CD1c-positive myeloid dendritic cell (primary cell): ENCODE results near the gene ARF6.
"Not testable (repeated sequence)": the region's sequence is repeated elsewhere in the genome, so short reads cannot be mapped to it uniquely, and the experiment has no call there.

ENCODE experiments used
- DNase-seq: peaks from one replicate; pipeline ENCODE4 v3.0.0-alpha.2; 2016; ENCODE audit errors: extremely low spot score

Gene ARF6

DNA sequence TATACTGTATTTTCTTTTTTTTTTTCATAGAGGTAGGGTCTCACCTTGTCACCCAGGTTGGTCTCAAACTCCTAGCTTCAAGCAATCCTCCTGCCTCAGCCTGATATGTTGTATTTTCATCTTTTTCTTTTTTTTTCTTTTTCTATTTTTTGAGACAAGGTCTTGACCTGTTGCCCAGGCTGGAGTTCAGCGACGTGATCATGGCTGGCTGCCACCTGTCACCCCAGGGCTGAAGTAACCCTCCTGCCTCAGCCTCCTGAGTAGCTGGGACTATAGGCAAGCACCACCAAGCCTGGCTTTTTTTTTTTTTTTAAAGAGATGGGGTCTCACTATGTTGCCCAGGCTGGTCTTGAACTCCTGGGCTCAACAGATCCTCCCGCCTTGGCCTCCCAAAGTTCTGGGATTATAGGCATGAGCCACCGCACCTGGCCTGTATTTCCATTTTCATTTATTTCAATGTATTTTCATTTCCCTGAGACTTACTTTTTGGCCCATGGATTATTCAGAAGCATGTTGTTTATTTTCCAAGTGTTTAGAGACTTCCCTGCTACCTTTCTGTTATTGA, 16.2 kb upstream of the ARF6 start:
- DNase-seq = no peak

DNA sequence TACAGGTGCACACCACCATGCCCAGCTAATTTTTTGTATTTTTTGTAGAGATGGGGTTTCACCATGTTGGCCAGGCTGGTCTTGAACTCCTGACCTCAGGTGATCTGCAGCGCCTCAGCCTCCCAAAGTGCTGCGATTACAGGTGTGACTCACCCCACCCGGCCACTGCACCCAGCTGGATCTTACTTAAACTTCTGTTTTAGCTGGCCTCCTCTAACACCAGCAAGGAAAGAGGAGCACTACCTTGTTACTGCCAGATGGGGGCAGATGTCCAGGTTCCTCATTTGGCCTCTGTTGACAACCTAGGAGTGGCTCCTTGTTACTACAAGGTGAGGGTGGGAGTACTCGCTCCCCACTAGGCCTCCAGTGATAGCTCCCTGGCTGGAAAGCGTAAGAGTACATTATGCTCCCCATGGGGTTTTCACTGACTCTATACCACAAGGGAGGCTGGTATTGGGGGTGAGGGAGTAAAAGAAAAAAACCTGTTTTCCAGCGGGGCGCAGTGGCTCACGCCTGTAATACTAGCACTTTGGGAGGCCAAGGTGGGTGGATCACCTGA, 13.2 kb upstream of the ARF6 start:
- DNase-seq = peak; percentile 83

DNA sequence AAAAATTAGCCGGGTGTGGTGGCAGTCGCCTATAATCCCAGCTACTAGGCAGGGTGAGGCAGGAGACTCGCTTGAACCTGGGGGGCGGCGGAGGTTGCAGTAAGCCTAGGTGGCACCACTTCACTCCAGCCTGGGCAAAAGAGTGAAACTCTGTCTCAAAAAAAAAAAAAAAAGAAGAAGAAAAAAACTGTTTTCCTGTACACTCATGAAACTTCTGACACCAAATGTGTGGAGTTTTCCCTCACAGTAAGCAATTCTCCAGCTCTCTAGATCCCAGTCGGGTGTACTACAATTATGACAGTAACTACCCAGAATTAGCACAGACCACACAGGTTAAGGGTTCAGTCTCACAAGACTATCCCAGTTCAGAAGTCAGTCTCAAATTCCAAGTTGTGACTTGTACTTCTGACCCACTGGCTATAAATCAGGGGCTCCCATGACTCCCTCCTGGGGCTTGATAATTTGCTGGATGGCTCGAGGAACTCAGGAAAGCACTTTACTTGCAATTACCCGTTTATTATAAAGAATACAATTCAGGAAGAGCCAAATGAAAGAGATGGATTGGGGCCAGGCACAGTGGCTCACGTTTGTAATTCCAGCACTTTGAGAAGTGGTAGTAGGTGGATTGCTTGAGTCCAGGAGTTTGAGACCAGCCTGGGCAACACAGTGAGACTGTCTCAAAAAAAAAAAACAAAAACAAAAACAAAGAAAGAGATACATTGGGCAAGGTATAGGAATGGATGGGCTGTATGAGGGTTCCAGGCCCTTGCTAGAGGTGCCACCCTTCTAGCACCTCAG, 12.4 kb upstream of the ARF6 start:
- DNase-seq = peak; percentile 19

DNA sequence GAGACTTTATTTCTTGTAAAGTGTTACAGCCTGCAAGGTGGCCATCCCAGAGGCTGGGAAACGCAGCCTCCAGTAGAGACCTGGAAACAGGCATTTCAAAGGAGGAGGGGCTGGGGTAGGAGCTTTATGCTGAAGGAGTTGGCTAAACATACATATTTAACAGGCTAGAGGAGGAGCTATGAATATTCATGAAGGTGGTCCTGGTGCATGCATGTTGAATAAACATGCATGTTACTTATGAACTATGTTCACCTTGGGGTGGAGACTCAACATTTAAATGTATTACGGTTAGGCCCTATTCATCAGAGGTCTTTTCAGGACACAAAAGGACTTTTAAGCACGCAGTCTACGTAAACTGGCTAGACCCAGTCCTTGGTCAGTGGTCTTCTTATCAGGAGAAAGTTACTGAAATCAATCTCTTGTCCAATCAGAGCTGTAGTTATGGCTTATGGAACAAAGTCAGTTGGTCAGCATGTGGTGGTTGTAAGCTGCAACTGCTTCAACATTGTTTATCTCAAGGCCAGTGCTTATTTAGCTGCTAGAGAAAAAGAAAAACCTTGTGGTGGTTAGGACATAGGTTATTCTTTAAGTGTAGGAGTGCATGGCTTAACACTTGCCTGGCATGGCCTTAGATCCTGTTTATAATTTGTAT, 11.4 kb upstream of the ARF6 start:
- DNase-seq = no peak

DNA sequence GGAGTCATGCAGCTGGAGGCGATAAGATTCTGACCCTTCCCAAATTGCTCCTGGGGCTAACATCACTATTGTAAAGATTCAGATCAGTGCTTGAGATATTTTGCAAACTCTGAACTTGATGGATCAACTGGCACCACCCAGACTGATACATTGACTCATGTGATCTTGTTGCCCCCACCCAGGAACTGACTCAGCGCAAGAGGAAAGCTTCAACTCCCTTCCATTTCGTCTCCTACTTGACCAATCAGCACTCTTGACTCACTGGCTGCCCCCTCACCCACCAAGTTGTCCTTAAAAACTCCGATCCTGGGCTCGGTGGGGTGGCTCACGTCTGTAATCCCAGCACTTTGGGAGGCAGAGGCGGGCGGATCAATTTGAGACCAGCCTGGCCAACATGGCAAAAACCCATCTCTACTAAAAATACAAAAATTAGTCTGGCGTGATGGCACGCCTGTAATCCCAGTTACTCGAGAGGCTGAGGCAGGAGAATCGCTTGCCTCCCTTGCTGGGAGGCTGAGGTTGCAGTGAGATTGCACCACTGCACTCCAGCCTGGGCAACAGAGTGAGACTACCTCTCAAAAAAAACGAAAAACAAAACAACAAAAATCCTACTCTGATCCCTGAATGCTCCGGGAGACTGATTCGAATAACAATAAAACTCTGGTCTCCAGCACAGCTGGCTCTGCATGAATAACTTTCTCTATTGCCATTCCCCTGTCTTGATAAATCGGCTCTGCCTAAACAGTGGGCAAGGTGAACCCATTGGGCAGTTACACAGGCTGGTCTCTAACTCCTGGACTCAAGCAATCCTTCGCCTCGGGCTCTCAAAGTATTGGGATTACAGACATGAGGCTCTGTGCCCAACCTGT, 9.8 kb upstream of the ARF6 start:
- DNase-seq = no peak

DNA sequence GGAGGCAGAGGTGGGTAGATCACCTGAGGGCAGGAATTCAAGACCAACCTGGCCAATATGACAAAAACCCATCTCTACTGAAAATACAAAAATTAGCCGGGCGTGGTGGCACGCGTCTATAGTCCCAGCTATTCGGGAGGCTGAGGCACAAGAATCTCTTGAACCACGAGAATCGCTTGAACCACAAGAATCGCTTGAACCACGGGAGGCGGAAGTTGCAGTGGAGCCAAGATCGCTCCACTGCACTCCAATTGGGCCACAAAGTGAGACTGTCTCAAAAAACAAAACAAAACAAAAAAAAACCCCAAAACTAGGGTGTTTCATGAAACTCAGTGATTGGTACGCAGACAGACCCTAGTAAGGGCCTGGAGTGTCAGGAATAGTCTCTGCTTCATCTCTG, 6.4 kb upstream of the ARF6 start:
- DNase-seq = no peak

DNA sequence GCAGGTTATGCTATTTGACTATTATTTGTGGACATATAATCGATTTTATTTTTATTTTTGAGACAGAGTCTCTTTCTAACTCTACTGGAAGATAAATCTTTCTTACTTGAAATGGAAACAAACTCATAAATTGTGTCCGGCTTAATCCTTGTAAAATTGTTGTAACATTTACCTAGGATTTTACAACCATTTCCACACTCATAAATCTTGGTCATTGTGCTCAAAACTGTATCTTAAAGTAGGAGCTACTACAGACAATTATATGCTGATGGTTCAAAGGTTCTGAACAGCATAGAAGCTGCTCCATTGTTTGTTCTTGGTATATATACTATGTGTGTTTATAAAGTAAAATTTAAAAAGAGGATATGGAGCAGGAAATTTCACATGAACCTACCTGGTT, 4.6 kb upstream of the ARF6 start:
- DNase-seq = no peak

DNA sequence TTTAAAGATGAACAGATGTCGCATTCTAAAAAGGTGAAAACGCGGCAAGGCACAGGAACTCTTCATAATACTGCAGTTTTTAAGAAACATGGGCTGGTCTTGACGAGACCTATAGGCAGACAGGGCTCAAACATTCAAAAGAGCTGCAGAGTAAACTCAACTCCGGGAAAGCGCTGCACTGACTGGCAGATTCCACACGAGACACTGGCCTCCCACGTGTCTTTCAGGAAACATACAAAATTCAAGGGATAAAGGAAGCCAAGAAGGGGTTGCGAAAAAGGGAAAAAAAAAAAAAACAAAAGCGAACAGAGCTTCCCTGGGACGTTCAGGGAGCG, 614 bp upstream of the ARF6 start:
- DNase-seq = peak; percentile 76

DNA sequence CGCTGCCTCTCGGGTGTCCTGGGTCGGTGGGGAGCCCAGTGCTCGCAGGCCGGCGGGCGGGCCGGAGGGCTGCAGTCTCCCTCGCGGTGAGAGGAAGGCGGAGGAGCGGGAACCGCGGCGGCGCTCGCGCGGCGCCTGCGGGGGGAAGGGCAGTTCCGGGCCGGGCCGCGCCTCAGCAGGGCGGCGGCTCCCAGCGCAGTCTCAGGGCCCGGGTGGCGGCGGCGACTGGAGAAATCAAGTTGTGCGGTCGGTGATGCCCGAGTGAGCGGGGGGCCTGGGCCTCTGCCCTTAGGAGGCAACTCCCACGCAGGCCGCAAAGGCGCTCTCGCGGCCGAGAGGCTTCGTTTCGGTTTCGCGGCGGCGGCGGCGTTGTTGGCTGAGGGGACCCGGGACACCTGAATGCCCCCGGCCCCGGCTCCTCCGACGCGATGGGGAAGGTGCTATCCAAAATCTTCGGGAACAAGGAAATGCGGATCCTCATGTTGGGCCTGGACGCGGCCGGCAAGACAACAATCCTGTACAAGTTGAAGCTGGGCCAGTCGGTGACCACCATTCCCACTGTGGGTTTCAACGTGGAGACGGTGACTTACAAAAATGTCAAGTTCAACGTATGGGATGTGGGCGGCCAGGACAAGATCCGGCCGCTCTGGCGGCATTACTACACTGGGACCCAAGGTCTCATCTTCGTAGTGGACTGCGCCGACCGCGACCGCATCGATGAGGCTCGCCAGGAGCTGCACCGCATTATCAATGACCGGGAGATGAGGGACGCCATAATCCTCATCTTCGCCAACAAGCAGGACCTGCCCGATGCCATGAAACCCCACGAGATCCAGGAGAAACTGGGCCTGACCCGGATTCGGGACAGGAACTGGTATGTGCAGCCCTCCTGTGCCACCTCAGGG, 679 bp downstream of the ARF6 start:
- DNase-seq = peak; percentile 79

DNA sequence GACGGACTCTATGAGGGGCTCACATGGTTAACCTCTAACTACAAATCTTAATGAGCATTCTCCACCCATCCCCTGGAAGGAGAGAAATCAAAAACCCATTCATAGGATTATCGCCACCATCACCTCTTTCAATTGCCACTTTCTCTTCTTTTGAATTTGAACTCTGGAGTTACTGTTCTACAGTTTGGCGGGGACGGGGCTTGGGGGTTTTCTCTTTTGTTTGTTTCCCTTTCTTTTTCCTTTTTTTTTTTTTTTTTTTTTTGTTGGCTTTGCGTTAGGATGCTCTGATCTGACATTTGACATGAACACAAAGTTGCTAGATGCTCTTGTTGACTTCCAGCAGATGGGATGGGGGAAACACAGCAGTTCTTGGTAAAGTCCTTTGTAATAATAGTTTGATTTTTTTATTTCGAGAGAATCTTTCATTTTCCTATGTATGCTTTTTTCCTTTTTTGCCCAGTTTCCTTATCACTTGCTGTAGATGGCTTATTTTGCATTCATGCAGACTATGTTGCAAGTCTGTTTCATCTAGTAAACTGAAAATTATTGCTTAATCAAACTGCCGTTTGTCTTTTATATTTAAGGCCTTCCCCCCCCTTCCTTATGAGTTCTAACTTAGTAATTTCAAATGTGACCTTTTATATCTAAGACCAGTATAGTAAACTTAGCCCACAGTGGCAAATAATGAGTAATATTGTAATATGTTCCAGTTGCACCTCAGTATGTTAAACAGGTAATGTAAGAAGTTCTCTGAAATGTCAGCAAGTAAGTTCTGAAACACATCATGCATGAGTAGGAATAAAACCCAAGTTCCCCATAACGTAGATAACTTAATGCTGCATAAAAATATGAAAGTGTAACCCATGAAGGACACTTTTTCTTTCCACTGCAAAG, 1.6 kb downstream of the ARF6 start:
- DNase-seq = peak; percentile 26

DNA sequence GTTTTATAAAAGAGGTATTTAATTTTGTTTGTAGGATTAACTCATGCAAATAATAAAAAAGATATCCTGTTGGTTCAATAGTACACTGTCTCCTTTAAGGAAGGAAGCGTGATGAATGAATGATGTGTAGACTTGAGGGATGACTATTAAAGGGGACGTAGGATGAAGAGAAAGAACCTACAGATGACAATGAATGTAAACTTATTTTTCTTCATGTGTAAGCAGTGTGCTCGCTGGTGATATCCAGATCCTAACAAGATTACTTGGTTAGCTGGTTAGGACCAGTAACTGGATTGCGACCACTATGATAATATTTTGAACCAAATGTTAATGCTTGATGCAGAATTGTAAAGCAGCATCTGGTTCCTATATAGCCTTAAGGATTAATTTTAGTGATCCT, 2.6 kb downstream of the ARF6 start:
- peak; percentile 40 for DNase-seq

DNA sequence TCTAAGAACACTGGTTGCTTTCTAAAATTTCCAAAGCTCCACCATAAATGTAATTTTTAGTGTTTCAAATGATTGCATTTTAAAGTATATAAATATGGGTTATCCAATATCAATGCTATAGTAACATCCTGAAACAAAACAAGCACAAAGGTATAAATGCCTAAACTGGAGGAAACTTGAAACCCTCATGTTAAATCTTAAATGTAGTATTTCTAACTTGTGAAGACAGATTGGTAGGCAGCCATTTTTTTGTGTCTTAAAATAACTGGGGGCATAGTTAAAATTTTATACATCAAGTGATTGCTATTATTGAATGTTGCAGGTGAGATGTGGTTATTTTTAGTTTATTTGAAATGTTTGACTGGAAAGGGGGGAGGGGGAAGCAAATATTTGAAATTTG, 3.4 kb downstream of the ARF6 start:
- not testable (repeated sequence) for DNase-seq

DNA sequence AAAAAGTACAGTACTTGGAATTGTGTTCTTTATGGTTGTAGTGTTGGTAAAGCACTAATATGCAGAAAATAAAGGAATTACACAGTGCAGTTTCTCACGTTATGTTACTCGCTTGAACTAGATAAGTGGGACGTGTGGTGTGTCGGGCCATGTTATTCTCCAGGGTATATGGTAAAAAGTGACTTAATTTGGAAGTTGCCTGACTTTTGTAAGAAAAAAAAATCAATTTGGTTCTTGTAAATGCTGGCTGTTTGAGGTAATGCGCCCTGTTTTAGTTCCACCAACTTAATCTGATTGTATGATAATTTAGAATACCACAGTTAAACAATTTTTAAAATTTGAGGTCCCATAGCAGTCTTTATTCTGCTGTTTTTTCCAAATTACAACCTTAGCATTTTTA, 4.1 kb downstream of the ARF6 start:
- DNase-seq = no peak

DNA sequence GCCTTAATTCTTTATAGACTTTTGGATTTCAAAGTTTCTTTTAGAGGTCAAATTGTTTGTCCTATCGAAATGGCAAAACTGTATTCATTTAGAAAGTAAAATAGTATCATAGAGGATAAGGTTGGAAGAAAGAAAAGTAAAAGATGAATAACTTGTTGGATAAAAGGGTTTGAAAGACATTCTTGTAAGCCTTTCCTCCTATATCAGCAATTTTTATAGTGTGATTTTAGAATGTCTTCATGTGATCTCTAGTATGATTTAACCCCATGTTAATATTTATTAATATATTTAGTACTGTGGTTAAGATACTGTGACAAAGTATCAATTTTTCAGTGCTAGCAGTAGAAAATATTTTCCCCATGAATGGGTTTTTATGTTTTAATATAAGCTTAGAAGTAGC, 4.5 kb downstream of the ARF6 start:
- DNase-seq = no peak

DNA sequence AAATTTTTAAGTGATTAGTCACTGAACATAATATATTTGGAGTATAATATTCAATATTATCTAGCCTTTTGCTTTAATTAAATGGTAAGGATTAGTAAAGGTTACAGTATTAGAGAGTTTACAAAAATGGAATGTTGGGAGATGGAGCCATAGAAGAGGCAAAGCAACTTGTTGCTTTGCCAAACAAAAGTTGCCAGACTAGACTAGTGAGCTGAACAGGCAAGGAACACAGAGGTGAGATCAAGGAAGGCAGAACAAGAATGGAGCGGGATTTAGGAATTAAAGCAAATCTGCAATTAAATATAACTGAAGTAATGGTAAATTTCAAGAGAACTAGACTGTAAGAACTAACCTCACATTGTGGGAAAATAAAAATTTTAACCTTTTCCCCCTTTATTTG, 5.1 kb downstream of the ARF6 start:
- no peak for DNase-seq

DNA sequence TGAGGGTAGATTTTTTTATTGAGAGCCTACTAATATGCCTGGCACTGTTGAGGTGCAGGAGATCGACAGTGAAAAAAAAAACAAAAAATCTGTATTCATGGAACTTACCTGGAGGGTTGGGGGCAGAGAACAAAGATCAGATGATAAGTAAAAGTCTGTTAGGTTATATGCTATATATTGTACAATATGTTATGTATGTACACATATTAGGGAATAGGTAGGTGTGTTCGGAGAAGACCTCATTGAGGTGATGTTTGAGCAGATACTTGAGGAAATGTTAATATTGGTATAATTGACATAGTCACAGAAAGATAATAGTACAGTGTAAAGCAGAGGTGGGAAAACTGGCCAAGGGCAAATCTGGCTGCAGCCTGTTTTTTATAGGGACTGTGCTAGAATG, 5.6 kb downstream of the ARF6 start:
- no peak for DNase-seq

DNA sequence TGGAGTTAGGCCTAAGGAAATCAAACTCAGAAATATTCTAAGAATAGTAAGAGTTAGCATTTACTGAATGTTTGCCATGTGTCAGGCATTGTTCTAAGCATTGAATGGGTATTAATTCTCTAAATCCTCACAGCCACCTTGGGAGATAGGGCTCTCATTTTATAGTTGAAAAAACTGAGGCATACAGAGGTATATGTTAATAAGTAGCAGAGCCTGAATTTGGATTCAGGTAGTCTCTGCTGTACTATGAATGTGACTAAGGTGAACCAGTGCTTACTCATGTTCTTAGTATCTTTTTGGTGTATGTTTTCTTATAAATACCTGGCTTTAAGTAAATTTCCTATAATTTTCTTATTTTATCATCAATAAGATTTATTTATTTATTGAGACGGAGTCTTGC, 8.1 kb downstream of the ARF6 start:
- DNase-seq = no peak

DNA sequence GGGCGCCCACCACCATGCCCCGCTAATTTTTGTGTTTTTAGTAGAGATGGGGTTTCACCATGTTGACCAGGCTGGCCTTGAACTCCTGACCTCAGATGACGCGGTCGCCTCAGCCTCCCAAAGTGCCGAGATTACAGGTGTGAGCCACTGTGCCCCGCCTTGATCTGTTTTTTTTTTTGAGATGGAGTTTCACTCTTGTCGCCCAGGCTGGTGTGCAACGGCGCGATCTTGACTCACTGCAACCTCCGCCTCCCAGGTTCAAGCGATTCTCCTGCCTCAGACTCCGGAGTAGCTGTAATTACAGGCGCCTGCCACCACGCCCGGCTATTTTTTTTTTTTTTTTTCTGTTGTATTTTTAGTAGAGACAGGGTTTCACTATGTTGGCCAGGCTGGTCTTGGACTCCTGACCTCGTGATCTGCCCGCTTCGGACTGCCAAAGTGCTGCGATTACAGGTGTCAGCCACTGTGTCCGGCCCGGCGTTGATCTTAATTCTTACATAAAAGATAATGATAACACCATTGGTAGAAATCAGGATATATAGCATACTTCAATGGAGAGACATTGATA, 9.9 kb downstream of the ARF6 start:
- DNase-seq = not testable (repeated sequence)

DNA sequence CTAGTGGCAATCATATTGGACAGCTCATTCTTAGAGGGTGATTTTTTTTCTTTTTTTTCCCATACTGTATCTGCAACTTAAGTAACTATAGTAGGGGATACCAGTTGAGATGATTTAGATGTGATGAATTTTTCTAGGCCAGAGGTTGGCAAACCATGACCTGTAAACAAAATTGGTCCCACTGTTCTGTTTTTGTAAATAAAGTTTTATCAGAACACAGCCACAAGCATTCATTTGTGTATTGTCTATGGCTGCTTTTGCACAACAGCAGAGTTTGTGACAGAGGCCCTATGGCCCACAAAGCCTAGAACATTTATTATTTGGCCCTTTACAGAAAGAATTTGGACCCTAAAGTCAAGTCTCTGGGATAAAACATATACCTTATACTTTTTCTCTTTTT, 11.4 kb downstream of the ARF6 start:
- no peak for DNase-seq

DNA sequence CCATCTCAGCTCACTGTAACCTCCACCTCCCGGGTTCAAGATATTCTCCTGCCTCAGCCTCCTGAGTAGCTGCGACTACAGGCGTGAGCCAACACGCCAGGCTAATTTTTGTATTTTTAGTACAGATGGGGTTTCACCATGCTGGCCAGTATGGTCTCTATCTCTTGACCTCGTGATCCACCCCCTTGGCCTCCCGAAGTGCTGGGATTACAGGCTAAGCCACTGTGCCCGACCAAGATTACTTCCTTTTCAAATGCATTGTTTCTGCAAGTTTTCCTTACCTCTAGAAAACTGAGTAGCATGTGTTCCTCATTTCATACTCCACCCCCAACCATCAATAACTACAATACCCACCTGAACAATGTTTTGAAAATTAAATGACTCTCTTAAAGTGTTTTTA, 13.1 kb downstream of the ARF6 start:
- peak; percentile 20 for DNase-seq
